OCI-M2 (cell line): ENCODE results near the gene BCKDHA.
A peak's percentile ranks its signal among the peaks of the same experiment; 100 is the strongest.
"Not testable (repeated sequence)": the region's sequence is repeated elsewhere in the genome, so short reads cannot be mapped to it uniquely, and the experiment has no call there.

ENCODE experiments used
- DNase-seq: peaks from one replicate; lab custom pipeline; 2025; ENCODE audit not compliant: unreplicated experiment; lab: John Stamatoyannopoulos, UW

BCKDHA gene

DNA sequence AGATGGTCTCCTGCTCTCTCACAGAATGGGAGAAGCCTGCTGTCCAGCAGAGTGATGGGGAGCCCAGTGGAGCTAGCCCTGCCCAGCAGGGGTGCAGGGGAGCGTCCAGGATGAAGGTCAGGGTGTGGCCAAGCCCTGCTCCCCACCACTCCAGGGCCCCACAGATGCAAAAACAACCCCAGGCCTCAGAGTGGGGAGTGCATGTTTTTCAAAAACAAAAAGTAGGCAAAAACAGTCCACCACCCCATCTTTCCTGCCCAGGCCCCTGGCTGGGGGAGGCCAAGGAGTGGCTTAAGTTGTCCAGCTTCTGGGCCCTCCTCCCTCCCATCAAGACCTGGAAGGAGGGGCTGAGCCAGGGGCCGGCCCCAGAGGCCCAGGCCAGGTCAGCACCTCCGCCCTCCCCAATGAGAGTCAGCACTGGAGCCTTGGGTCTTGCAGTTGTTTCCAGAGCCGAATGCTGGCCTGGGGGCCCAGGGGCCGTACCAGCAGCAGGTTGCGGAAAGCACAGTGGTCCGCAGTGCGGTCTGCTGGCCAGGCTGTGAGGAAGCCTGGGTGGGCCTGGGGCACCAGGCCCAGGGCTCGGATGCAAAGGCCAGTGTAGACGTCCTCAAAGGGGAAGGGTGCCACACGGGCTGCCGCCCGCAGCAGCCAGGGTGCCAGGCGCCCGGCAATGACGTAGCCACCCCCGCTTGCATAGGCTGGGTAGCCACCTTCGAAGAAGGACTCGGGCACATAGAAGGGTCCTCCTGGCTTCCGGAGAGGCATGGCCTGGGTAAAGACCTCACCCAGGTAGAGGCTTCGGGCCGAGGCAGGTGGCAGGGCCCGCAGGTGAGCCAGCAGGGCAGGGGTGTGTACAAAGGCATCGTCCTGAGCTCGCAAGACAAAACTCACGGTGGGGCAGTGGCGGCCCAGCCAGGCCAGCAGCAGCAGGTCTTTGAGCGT is 27.8 kb downstream of the BCKDHA start:
- no peak for DNase-seq

DNA sequence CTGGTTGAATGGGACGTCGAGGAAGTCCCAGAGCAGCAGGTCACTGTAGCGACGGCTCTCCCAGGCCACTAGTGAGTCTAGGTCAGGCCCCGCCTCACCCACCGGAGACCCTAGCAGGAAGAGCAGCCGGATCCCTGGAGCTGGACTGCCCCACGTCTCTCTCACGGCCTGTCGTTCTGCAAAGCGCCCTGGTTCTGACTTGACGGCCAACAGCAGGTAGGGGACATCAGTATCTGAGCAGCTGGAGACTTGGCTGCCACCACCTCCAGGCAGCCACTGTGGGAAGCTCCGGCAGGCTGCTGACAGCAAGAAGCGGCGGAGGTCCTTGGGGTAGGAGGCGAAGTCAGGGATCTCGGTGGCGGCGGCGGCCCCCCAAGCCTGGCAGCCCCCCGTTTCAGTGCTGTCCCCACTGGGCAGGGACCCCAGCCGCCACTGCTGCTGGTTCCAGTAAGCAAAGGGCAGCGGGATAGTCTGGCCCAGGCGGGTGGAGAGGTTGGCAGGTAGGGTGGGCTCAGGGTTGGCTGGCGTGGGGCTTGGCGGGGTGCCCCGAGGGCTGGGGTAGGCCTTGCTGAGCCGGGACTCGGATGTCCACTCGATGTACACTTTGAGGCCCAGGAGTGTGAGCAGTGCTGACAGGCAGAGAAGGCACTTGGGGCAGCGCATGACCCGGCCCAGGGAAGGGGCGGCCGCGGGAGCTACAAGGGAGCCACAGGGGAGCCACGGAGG is 28.7 kb downstream of the BCKDHA start:
- DNase-seq, result no peak

DNA sequence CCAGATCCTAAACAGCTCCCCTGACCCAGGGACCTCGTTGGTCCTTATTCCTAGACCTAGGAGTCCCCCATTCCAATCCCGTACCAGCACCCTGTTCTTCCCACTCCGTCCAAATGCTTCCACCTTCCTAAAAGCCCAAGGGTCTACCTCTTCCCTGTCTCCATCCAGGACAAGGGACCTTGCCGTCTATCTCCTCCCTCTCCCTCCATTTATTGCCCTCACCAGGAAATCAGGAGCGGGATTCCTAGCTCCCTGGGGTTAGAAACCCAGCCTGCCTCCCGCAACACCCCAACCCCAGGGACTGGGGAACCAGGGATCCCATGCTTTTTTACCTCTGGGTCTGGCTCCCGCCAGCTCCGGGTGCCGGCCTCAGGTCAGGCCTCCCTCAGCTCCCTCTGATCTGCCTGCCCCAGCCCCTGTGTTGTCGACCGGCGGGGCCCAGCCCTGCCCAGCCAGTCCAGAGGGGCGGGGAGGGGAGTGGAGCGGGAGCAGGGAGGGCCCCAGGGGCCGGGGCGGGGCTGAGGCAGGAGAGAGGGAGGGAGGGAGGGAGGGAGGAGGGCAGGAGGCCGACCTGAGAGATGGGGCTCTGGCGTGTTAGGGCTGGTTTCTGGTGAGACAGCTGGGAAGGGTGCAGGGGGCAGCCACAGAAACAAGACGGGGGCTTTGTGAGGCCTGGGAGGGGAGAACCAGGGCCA is 29.5 kb downstream of the BCKDHA start, which contains the start of gene B3GNT8:
Gene B3GNT8 (minus strand): TSS at position 423 of the 695 bp plus-strand sequence. CDS start 596 bp downstream, outside the sequence.
- no peak for DNase-seq

DNA sequence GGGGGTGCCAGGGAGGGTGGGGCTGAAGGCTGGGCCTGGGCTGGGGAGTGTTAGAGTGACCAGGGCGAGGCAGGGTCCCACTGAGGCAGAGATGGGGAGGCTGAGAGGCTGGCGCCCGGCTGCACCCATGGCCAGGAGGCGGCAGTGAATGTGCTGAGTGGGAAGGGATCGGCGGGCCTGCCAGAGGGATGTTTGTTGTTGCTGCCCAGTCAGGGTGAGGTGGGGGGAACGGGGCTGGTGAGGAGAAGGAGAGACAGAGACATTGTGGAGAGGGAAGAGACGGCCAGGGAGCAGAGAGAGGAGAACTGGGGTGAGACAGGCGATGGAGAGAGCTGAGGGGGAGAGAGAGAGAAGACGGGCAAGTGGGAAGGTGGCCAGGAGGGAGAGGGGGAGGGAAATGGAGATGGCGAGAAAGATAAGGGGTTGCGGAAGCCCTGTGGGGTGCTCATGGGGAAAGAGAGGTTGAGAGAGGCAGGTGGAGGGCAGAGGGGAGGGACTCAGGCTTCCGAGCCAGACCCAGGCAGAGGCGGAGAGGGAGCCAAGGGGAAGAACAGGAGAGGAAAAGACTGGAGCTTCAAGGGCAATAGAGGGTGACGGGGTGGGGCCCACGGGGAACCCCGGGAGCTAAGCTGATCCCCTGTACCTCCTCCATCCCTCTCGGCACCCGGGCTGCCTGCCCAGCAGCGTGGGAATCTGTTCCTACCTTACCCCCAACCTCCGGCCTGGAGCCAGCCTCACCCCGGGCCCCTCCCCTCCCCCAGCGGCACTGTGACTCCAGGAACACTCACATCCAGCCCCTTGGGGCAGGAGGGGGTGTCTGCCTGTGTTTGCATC is 30.2 kb downstream of the BCKDHA start:
- DNase-seq, result no peak

DNA sequence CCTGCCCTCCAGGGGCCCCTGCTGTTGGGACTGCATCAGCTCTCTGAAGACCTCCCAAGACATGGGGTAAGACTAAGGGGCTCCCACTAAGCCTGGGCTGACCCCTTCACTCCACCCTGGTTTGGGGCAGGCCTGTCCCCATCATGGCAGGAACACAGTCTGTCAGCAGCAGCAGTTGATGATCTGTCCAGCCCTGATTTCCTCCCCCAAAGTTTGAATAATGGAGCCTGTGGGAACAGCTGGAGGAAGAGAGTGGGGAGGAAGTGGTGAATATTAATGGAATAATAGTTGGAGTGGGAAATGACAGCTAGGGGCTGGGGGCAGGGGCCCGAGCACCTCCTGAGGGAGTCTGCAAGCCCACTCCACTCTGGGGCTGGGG is 30.9 kb downstream of the BCKDHA start:
- no peak for DNase-seq

DNA sequence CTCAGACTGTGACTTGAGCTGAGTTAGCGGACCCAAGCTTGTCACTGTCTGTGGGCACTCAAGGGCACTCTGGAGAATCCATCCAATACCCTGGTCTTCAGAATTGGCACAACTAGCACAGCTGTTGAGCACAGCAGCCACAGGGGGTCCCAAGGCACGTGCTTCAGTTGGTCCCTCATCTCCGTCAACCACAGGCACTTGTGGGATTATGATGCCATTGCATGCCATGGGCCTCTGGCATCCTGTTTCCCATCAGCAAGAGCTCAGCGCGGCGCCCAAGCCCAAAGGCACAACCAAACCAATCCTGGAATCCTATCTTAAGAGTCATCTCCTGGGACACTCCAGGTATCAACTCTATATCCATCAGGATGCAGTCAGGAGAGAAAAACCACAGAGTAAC is 33.3 kb downstream of the BCKDHA start:
- no peak for DNase-seq

DNA sequence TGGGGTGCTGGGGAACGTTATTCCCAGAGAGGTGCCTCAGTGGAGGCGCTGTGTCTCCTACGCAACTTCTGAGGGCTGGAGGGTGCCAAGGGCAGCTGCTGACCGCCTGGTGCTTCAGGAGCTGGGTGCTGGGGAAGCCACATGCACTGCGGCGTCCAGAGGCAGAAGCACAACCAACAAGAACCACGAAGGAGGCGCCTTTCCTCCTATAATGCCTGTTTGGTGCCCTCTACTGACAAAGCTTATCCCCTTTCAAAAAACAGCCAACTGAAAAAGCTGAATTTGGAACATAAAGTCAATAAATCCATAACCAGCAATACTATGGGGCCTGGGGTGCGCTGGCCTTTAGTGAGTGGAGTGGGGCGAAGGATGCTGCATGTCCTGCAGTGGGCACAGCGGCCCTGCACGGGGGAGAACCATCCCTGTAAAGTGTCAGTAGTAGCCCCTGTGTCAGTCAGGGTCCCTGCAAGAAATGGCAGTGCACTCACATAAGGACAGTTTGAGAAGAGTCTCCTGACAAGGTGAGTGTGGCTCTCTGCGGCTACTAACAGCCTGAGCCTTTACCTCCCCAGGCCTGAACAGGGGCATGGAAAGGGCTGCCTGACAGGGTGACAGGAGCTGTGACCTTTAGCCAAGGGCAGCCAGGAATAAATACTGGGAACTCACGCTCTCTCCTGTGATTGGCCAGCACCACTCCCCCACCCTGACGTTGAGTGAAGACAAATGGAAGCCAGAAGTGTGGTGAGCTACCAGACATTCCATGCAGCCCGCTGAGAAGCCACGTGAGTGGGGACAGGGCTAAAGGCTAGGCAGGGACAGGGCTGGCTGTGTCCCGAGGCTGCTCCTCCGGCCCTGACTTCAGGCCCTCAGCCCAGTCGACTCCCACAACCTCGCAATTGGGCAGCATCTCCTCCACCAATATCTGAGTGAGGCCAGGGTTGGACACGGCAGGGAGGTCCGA is 34.1 kb downstream of the BCKDHA start:
- DNase-seq, result no peak

DNA sequence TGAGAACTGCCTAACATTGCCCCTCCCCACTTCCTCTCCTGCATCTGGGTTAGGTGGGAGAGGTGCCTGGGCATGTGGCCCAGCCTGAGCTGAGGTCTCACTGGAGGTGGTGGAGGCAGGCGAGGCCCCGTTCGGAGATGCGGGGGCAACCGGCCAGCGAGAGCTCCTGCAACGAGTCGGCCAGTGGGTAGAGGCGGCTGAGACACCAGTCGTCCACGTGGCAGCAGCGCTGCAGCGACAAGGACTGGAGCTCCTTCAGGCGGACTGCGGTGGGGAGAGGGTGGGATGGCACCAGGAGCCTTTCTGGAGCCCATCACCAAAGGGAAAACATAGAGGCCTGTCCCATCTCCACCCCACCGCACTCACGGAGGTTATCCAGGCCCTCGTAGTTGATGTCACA is 35.6 kb downstream of the BCKDHA start:
- DNase-seq, result no peak

DNA sequence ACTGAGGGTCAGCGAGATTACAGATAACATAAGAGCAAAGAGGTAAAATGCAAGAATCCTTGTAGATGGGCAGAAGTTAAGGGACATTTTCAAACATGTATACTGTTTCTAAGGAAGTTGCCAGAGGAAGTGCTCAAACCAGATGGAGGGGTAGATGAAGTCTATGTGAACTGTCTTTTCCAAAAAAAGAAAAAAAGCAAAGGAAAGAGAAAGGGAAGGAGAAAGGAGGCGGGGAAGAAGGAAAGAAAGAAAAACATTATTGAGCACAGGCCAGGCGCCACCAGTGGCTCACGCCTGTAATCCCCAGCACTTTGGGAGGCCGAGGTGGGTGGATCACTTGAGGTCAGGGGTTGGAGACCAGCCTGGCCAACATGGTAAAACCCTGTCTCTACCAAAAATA is 36.8 kb downstream of the BCKDHA start:
- no peak for DNase-seq

DNA sequence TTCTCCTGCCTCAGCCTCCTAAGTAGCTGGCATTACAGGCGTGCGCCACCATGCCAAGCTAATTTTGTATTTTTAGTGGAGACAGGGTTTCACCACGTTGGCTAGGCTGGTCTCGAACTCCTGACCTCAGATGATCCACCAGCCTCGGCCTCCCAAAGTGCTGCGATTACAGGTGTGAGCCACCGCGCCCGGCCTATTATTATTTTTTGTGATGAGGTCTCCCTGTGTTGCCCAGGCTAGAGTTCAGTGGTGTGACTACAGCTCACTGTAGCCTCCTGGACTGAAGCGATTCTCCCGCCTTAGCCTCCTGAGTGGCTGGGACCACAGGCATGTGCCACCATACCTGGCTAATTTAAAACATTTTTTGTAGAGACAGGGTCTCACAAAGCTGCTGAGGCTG is 37.8 kb downstream of the BCKDHA start:
- not testable (repeated sequence) for DNase-seq

DNA sequence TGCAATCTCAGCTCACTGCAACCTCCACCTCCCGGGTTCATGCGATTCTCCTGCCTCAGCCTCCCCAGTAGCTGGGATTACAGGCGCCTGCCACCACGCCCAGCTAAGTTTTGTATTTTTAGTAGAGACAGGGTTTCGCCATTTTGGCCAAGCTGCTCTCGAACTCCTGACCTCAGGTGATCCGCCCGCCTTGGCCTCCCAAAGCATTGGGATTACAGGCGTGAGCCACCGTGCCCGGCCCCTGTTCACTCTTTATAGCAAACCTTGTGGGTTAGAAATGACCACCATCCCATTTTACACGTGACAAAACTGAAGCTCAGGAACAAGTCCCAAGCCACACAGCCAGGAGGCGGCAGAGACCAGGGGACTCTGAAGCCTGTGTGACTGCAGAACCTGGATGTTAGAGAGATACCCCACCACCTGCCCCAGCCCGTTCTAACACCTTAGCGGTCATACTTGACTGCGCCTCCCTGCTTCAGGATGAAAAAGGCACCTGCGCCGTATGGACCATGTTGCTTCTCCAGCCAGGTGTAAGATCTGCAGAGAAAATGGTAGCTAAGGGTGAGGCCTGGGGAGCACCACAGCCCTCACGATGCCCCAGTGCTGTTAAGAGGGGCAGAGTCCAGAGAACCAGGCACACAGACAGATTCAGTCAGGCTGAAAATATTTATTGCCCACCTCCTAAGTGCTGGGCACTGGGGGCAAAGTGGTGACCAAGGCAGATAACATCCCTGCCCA is 38.5 kb downstream of the BCKDHA start:
- DNase-seq, result no peak

DNA sequence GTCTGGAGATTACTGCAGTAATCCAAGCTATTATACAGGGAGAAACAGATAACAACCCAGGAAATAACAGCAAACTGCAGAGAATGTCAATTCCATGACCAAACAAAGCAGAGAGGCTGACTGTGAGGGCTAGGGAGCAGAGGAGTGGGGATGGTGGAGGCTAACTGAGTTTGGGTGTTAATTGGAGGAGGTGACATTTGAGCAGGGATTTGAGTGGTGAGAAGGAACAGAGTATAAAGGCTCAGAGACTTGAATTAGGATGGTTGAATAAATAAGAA is 39.0 kb downstream of the BCKDHA start:
- DNase-seq, result no peak

DNA sequence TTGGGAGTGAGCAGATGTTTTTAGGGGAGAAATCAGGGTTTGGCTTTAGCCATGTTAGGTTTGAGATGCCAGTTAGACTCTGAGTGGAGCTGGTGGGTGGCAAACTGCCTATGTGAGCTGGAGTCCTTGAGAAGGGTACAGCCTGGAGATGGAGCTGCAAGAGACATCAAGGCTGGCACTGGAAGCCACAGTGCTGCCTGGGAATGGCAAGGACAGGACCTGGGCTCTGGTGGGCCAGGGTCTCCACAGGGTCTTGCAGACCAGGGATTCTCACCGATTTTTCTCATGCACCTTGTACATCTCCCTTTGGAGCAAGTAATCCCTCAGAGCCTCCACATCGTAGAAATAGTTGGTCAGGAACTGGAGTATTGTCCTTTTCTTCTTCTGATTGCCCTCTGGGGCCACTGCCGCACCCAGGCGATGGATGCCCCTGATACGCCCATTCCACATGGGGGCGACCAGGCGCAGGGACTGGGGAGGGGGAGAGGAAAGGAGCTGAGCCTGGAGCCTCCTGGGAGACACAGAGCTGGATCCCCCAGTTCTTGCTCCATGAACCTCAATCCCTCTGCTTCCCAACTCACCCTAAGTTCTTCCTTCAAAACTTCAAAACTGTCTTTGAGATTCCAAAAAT is 40.4 kb downstream of the BCKDHA start:
- DNase-seq, result no peak

DNA sequence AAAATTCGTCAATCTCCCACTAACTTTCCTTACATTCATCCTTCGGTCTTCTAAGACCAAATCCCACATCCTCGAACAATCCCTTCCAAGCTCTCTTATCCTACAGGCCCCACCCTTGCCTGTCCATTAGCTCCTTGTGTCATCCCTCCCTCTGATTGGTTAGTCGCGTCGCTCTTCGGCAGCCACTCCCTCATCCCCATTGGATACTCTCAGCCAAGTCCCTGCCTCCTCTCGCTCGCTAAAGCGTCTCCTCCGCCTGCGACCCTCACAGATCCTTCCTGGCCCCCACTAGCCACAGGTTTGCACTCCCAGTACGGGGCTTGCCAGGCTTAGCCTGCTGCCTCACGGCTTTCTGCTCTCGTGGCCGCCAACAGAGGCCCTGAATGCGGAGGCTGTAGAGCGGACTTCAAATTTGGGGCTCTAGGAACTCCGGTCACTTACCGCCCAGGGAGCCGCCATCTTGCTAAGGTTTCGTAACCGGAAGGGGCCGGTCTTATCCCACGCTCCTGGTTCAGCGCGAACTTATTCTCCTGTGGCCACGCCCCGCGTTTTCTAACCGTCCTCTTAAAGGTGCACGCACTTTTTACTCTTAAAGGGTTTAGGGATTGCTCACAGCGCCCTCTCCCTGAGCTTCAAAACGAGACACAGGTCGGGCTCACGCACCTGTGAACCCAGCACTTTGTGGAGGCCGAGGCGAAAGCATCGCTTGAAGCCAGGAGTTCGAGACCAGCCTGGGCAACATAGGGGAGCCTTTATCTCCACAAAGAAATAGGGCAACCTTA is 42.0 kb downstream of the BCKDHA start, which contains the start of gene DMAC2:
Gene DMAC2 (minus strand): TSS at position 472 of the 782 bp plus-strand sequence. CDS start 13 bp downstream, at position 459.
- peak; percentile 89 for DNase-seq

DNA sequence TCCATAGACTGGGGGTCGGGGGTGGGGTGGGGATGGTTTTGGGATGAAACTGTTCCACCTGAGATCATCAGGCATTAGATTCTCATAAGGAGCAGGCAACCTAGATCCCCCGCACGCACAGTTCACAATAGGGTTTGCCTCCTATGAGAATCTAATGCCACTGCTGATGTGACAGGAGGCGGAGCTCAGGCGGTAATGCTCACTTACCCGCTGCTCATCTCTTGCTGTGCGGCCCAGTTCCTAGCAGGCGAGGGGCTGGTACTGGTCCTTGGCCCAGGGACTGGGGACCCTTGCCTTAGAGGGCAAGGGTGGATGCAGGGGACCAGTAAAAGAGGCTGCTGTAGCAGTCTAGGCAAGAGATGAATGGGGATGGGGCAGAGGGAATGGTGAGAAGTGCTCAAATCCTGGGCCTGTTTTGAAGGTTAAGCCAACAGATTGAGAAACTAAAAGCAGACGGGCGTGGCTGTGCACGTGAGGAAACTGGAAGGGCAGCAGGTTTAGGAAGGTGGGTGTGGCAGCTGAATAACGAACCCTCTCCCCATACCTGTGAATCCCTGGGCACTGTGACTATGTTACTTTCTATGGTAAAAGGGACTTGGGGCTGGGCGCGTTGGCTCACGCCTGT is 43.8 kb downstream of the BCKDHA start:
- DNase-seq, result no peak

DNA sequence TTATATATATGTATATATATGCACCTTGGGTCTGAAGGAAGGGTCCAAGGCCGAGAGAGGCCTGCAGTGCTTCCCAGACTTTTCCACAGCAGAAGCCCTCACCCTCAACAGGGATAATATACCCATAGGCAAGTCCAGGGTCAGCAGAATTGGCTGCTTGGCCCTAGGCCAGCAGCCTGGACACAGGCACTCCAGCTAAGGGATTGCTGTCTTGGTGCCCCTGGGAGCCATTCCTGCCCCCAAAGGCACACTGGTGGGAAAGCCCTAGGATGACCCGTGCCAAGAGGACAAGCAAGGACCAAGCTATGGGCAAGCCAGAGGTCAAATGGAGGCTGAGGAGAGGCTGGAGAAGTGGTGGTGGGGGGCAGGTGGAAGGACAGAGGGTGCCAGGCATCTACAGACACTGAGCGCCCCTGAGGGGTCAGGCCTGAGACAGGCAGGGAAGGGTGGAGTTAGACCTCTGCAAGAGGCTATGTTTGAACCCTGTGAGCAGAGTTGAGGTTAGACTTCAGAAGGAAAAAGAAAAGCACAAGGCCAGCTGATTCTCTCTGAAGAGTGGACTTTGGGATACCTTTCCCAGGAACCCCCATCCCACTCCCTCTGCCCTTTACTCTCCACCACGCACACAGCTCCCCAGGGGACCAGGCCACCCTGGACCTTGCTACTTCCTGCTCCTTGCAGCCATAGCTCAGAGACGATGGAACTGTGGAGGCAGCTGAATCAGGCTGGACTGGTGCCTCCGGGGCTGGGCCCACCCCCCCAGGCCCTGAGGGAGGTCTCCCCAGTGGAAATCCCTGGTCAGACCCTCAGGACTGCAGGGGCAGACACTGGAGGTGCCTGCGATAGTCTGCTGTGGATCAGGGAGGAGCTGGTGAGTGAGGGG is 45.1 kb downstream of the BCKDHA start, which contains the start of gene ERICH4:
Gene ERICH4 (plus strand): TSS at position 684 of the 883 bp plus-strand sequence. CDS start 14 bp downstream, at position 698.
- no peak for DNase-seq
